EL (cell line): ENCODE results near the gene GASK1A.
"Not testable (repeated sequence)": the region's sequence is repeated elsewhere in the genome, so short reads cannot be mapped to it uniquely, and the experiment has no call there.

Source experiments
- DNase-seq: peaks from one replicate; pipeline ENCODE4 v3.0.0-alpha.2; 2016

GASK1A gene

DNA sequence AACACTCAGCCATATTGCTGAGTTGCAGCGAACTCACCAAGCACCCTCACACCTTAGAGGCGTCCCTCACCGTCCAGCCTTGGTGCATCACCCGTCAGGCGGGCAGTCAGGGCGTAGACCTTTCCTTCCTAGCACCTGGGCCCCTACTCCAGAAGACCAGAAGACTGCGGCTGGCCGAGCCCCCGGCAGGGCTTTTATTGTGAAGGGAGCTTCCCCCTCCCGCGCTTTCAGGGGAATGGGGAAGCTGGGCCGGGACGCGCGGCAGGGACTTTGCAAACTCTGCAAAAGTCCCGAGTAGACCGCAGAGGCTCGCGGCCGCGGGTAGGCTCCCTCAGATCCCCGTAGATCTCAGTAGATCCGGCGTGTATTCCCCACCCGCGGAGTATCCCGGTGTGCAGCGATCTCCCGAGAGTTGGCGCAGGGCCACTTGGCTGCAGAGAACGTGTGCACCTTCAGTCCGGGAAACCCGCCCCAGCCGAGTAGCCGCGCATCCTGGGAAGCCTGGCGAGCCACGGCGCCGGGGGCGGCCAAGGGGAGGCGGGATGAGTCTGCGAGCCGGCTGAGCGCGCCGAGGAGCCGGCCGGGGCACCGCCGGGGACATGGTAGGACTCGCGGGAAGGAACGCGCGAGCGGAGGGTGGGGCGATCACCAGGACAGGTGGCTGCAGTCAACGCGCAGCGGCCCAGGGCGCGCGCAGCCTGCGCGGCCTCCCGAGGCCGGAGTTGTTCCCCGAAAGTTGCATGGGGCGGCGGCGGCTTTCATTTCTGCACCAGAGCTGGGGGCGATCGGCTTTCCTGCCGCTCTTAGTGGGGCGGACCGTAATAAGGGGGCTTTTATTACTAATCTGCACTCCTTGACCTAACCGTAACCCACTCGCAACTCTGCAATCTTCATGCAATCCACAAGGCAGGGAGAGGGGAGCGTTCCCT is at the start of gene GASK1A:
TSS of gene GASK1A (plus strand) at position 268 of the 929 bp plus-strand sequence. CDS start at position 600, 332 bp downstream.
- peak; percentile 17 for DNase-seq

DNA sequence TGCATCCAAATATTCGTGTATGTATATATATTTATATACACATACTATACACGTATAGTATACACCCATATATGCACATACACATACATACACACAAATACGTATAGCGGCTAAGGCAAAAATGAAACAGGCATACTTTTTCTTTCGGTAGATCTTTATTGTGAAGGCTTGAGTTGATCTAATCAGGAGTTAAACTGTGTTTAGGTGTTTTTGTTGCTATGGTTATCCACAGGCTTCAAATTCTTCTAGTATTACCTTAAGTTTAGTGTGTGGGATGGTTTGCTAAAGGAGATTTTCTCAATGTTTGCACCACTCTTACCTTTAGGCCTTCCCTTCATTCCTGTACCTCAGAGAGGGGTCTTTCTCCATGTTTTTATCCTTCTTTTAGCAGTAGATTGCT is 45.0 kb upstream of the GASK1A start:
- no peak for DNase-seq

- DNase-seq, result no peak
Measured at GRCh38 chr3:42934910-42935309, 44.2 kb upstream of the GASK1A start.

- no peak for DNase-seq
Measured at GRCh38 chr3:42935472-42935871, 43.6 kb upstream of the GASK1A start.

GRCh38 chr3:42936157-42936981 is 42.7 kb upstream of the GASK1A start:
- DNase-seq, result peak; percentile 21

GRCh38 chr3:42937334-42937733 is 41.8 kb upstream of the GASK1A start:
- no peak for DNase-seq

DNA sequence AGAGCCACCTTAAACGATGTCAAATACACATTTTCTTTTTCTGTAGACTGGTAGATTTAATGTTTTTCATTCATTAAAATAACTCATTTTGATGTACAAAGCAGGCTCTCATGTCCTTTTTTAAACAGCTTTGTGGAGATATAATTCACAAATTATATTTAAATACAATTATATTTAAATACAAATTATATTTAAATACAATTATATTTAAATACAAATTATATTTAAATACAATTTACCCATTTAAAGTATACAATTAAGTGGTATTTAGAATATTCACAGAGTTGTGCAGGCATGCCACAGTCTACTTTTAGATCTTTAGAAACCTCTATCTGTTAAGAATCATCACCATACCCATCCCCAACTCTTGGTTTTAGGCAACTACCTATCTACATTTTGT is 36.4 kb upstream of the GASK1A start:
- no peak for DNase-seq

DNA sequence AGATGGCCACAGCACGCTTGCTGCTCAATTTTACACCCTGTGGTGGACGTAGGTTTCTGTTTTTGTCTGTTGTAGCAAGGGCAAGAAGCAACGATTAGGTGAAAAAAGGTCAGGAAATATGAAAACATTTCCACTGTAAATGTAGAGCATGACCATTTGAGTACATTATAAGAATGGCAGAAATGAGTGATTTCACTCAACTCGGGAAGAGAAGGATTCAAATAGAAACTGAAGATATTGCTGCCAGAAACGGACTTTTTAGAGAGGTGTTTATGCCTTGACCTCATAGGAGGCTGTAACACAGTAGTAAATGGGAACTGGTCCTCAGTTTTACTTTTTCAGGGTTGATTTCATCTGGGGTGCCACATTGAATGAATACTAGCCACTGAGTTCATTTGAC is 33.1 kb upstream of the GASK1A start:
- DNase-seq, result no peak

- no peak for DNase-seq
Measured at GRCh38 chr3:42957573-42957972, 21.5 kb upstream of the GASK1A start.

- no peak for DNase-seq
Measured at GRCh38 chr3:42960282-42960681, 18.8 kb upstream of the GASK1A start.

DNA sequence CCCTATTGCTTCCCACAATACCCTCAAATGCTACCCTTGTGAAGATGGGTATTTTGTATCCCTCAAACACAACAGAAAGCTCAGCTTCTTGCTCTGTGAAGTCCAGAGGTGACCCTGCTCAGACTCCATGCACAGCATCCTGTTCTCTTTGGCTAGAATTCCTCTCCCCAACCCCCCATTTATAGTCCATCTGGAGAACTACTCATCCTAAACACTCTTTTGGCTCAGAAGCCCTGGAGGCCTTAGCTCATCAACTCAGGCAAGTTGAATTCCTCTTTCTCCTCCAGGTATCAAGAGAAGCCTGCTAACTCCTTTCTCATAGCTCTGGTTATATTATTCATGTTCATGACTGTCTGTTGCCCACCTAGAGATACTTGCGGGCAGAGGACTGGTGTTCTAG is 18.3 kb upstream of the GASK1A start:
- no peak for DNase-seq

DNA sequence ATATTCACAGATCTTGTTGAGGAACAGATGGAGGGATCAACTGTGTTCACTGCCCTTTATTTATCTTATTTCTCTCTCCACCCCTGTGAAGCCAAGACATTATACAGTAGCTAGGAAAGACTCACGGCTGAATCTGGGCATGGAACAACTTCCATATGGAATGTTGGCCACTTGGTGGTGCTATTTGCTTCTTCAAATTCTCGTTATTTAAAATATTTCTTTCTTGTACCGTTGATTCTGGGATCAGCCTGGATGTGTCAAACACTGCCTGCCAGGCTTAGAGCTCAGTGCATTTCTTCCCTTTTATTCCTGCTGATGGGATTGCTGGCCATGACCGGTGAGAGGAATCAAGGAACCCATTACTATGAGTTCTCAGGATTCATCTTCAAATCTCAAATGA is 17.5 kb upstream of the GASK1A start:
- peak; percentile 51 for DNase-seq

DNA sequence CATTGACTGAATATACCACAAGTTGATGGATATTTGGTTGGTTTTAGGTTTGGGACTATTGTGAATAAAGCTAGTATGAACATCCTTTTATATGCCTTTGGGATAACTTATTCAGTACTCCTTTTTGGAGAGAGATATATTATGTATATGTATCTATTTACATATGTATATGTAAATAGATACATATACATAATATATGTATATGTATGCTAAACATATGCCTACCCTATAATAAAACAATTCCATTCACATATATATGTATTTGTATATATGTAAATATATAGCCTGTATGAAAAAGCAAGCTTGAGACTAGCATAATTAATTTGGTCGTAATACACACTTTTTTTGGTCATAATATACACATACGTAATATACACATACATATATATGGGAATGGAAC is 15.8 kb upstream of the GASK1A start:
- DNase-seq, result no peak

GRCh38 chr3:42964266-42964665 is 14.8 kb upstream of the GASK1A start:
- no peak for DNase-seq

- DNase-seq, result no peak
Measured at GRCh38 chr3:42970557-42970956, 8.6 kb upstream of the GASK1A start.

DNA sequence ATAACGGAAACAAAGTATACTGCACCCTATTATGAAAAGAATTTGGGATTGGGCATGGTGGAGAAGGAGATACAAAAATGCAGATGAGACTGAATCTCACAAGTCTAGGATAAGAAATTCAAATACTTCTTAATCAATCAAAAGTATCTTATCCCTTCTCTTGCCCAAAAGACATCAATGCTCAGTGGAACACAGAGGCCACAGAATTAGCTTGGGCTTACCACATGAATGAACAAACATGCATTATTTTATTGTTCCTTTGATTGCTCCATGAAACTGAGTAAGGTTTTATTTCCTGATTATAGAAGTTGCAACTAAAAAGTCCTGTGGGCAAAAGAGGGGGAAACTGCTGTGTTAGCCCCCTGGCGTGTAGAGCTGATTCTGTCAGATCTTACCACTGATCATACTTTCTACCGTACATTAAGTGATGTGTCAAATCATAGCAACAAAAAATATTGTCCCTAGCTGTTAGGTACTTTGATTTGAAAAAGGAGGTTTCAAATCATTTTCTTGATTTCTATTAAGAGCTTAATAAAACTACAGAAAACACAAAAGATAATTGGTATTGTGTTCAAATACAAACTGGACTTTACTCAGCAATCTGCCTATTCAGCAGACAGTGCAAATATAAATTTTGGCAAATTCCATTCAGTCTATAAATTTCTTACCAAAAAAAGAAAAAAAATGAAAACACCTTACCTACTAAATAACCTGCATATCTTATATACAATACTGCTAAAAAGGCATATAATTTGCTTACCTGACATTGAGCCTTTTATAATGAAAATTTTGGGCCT is 7.9 kb upstream of the GASK1A start:
- no peak for DNase-seq

GRCh38 chr3:42974906-42975305 is 4.2 kb upstream of the GASK1A start:
- DNase-seq, result not testable (repeated sequence)

DNA sequence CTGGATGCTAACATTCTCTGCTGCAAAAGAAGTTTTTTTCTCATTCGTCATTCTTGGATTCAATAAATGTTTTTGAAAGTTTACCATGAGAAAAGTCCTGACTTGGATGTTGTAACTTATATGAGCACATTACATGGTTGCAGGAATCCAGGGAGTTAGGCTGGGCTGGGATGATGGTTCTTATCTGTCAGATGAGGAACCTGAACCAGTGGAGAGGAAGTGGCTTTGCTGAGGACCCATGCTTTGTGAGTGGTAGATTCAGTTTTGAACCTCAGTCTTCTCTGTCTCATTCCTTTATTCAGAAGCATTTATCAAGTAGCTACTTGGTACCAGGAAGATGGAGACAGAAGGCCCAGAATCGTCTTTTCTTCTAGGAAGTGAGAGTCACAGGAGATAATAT is 3.7 kb upstream of the GASK1A start:
- no peak for DNase-seq

DNA sequence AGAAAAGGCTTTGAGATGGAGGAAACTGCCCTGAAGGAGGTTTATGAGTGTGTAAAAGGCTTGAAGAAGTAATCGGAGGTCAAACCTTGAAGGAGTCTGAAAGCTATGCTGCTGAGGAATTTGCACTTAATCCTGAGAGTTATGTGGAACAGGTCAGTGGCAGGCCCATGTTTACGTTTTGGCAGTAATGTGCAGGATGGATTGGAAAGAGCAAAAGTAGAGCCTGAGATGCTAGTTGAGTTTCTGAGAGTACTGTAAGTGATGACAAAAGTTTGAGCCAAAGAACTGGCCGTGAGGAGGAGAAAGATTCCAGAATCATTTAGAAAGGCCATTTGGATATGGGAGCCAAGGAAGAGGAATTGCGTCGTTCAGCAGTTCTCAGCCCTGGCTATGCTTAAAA is 3.2 kb upstream of the GASK1A start:
- no peak for DNase-seq

GRCh38 chr3:42980209-42980608 is 1.1 kb downstream of the GASK1A start:
- DNase-seq, result no peak

DNA sequence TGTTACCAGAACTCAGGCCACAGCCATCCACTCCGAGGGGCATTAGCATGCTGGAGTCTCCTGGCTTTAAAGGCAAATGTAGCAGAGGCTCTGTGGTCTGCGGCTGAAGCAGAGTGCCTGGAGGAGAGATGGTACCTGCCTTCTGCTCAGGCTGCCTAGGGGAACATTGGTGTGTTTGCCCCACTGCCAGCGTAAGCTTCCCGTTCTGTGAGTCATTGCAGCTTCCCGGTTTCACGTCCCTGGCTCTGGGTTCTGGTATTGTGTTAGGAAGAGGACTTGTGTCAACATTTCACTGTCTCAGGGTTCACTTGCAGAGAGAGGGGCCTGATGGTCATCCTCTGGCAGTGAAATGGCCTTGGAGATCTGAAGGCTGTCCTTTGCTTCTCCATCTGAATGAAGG is 1.8 kb downstream of the GASK1A start:
- DNase-seq, result no peak

DNA sequence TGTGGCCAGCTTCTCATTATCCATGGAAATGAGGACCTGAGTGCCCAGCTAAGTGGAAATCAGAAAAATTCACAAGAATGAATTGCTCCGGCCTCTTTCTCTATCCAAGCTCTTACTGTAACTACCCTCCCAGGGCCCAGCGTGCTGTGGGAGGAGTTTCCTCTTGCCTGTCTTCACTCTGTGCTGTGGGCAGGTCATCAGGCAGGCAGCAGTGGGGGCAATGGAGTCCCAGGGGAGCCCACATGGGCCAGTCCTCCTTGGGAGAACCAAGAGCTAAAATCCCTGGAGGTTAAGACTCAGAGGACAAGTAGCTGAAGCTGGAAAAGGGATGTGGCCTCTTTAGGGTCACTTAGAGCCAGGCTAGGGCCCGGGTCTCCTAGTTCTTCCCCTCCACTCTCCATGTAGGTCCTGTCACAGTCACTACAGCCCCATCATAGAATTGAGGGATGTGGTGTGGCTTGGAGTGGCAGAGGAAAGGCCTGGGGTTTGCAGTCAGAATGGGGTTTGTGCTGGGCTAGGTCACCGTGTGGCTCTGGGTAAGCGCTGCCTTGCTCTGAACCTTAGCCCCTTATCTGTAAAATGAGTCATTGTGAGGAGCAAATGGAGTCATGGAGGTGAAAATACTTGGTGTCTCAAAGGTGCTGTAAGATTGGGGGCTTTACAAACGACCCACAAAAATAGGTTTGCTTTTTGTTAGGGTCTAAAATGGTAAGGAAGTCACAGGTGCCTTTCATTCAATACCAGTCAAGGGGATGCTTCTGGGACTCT is 3.7 kb downstream of the GASK1A start:
- no peak for DNase-seq
